Measurements from ENCODE around the gene UCKL1. TPM values are rescaled to one million over a fixed set of nuclear protein-coding genes. Genes with fewer than 3 reads are reported as not detected.
A peak's percentile ranks its signal among the peaks of the same experiment; 100 is the strongest.
"Not testable (repeated sequence)": the region's sequence is repeated elsewhere in the genome, so short reads cannot be mapped to it uniquely, and the experiment has no call there.

The UCKL1 gene
- total RNA-seq, 1 experiment from 2014 or later, result 31.0 TPM

DNA sequence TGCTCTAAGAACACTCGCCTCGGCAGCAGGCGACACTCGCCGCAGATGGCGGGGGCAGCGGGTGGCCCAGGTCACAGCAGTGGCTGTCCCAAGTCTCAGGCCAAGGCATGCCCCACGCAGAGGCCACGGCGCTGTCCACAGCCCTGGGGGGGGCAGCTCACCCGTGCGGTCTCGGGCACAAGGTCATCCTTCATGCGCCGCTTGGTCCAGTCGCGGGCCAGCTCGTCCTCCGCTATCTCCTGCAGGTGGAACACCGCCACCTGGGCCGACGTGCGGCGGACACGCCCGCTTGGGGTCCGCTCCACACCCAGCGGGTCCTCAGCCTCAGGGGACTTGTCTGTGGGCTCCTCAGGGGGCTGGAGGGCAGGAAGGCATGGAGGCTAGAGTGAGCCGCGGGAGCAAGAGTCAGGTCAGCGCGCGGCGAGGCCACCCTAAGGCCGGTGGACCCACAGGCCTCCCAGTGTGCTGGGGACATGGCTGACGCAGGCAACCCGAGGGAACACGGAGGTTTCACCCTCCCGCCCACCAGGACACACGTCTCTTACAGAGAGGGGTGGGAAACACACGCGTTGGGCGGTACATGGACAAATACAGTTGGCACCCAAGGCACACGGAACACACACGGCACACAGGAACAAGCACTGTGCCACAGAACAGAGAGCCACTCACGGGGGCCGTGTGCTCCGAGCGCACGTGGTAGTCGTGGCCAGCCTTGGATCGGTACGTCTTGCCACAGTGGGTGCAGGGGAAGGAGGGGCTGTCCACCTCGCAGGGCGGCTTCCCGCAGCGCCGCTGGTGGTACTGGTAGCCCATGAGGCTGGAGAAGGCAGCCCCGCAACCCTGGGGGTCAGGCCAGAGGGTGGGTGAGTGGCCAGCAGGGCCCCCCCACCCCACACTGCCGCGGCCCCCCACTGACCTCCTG lies 6.5 kb upstream of the UCKL1 start:
- in situ Hi-C loops (cut with HindIII; ENCODE audit: low pct_unique_long_range_greater_than_20kb, low sequenced_read_pairs), result no loop called here
- no peak for DNase-seq (ENCODE audit: low read depth)

GRCh38 chr20:63961664-63962425 lies 5.6 kb upstream of the UCKL1 start:
- in situ Hi-C loops (cut with HindIII; ENCODE audit: low pct_unique_long_range_greater_than_20kb, low sequenced_read_pairs), result no loop called here
- DNase-seq (ENCODE audit: low read depth), result no peak

DNA sequence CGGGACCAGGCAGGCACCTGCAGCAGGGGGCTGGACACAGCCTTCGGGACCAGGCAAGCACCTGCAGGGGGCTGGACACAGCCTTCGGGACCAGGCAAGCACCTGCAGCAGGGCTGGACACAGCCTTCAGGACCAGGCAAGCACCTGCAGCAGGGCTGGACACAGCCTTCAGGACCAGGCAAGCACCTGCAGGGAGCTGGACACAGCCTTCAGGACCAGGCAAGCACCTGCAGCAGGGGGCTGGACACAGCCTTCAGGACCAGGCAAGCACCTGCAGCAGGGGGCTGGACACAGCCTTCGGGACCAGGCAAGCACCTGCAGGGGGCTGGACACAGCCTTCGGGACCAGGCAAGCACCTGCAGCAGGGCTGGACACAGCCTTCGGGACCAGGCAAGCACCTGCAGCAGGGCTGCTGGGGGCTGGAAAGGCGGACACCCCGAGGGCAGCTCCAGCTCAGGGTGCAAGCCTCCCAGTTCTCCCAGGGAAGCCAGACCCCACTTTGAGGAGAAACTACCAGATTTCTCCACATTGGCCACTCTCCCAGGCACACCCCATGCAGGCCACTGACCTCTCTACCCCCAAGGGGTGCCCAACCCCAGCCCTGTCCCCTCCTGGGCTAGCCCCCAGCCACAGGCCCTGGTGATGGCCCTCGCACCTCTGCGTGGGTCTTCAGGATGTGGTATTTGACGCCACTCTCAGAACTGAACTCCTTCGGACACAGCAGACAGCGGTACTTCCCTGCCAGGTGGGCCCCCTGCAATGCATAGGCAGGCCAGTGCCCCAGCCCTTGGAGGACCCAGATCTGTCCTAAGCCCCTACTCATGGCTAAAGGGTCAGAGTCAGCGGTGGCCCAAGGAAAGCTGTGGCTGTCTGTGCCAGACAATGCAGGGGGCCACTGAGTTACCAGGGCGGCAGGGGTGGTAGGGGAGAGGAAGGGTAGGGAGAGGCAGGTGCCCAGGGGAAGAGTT lies 4.7 kb upstream of the UCKL1 start:
- in situ Hi-C loops (cut with HindIII; ENCODE audit: low pct_unique_long_range_greater_than_20kb, low sequenced_read_pairs), result not testable (repeated sequence)

GRCh38 chr20:63959699-63960075 lies 3.5 kb upstream of the UCKL1 start:
- DNase-seq (ENCODE audit: low read depth), result no peak
- in situ Hi-C loops (cut with HindIII; ENCODE audit: low pct_unique_long_range_greater_than_20kb, low sequenced_read_pairs), result no loop called here

More for the DNA sequence above, 4.7 kb upstream of the UCKL1 start:
- DNase-seq (ENCODE audit: low read depth), result not testable (repeated sequence)

GRCh38 chr20:63958964-63959698 lies 2.9 kb upstream of the UCKL1 start:
- in situ Hi-C loops (cut with HindIII; ENCODE audit: low pct_unique_long_range_greater_than_20kb, low sequenced_read_pairs), result no loop called here
- no peak for DNase-seq (ENCODE audit: low read depth)

DNA sequence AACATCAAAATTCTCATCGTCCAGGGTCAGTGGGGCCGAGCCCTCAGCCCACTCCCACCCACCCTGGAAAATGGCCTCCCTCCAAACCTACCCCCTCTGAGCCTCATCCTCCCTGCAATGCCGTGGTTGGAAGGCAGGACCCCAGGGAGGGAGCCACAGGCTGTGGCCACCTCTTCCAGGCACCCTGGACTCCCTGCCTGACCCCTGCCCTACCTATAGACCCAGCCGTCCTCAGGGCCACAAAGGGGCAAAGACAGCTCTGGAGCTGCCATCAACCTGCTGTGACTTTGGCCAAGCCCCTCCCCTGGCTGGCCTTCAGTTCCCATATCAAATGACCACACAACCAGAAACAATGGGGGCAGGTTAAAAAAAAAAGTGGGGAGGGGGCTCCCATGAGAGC lies 2.3 kb upstream of the UCKL1 start:
- in situ Hi-C loops (cut with HindIII; ENCODE audit: low pct_unique_long_range_greater_than_20kb, low sequenced_read_pairs), result no loop called here
- DNase-seq (ENCODE audit: low read depth), result no peak

GRCh38 chr20:63957690-63958441 lies 1.6 kb upstream of the UCKL1 start:
- DNase-seq (ENCODE audit: low read depth), result no peak
- in situ Hi-C loops (cut with HindIII; ENCODE audit: low pct_unique_long_range_greater_than_20kb, low sequenced_read_pairs), result no loop called here

DNA sequence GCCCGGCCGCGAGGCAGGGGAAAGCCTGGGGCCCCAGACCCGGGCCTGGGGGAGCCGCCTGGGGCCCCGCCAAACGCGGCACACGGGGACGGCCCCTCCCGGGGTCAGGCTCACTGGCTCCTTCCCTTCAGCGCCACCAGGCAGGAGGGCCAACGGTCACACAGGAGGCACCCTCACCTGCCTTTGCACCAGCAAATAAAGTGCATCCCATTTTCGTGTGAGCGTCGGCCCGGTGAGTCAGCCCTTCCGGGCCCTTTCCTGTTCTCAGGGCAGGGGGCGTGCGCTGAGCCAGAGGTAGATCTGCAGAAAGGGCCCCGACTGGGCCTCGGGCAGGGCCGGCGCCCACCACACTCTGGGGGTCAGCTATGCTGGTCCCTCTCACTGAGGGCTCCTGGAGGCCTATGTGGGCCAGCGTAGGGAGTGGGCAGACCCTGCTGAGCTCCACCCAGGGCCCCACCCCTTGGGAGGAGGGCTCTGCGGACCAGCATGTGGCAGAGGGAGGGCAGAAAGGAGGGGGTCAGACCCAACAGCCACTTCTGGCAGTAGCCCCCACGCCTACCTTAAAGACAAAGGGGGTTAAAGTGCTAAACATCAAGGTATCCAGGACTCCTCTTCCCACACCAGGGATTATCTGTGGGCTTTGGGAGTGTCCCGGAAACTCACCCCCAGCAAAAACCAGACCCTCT lies 931 bp upstream of the UCKL1 start:
- in situ Hi-C loops (cut with HindIII; ENCODE audit: low pct_unique_long_range_greater_than_20kb, low sequenced_read_pairs), result no loop called here
- DNase-seq (ENCODE audit: low read depth), result peak; percentile 82

GRCh38 chr20:63956664-63957003 lies 418 bp upstream of the UCKL1 start:
- in situ Hi-C loops (cut with HindIII; ENCODE audit: low pct_unique_long_range_greater_than_20kb, low sequenced_read_pairs), result no loop called here
- no peak for DNase-seq (ENCODE audit: low read depth)

DNA sequence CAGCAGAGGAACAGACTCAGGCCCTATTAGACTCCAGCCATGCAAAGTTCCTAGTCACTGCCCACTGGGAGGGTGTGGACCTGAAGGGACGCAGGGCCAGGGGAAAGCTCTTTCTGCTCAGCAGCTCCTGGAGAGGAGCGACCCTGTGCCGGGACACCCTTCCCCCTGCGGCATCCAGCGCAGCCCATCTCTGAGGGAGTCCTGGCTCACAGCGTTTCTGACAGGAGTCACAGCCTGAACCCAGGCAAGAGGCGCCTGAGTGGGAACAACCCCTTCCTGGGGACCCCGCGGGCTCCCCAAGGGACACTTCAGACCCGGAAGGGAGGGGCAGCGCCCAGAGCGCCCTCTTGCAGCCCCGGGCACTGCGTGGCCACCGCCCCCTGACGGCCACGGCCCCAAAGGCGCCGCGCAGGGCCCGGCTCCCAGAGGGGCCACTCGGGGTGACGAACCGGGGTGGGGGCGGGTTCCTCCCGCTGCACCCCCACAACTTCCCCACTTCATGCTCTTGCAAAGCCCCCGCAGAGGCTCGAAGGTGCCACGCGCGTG lies 862 bp downstream of the UCKL1 start:
- peak; percentile 49 for DNase-seq (ENCODE audit: low read depth)
- in situ Hi-C loops (cut with HindIII; ENCODE audit: low pct_unique_long_range_greater_than_20kb, low sequenced_read_pairs), result no loop called here

GRCh38 chr20:63953764-63954429 lies 2.3 kb downstream of the UCKL1 start:
- no peak for DNase-seq (ENCODE audit: low read depth)
- in situ Hi-C loops (cut with HindIII; ENCODE audit: low pct_unique_long_range_greater_than_20kb, low sequenced_read_pairs), result no loop called here

DNA sequence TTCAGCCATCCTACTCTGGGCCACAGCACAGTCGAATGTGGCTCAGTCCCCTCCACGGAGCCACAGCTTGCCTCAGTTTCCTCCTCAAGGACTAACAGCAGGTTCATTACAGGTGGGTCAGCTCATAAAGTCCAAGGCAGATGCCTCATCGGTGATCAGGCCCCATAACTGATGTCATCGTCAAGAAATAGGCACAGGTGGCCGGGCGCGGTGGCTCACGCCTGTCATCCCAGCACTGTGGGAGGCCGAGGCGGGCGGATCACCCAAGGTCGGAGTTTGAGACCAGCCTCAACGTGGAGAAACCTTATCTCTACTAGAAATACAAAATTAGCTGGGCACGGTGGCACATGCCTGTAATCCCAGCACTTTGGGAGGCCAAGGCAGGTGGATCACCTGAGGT lies 3.4 kb downstream of the UCKL1 start:
- no peak for DNase-seq (ENCODE audit: low read depth)
- in situ Hi-C loops (cut with HindIII; ENCODE audit: low pct_unique_long_range_greater_than_20kb, low sequenced_read_pairs), result no loop called here

- no peak for DNase-seq (ENCODE audit: low read depth)
- in situ Hi-C loops (cut with HindIII; ENCODE audit: low pct_unique_long_range_greater_than_20kb, low sequenced_read_pairs), result no loop called here
These were observed 4.0 kb downstream of the UCKL1 start for GRCh38 chr20:63952210-63952535.

DNA sequence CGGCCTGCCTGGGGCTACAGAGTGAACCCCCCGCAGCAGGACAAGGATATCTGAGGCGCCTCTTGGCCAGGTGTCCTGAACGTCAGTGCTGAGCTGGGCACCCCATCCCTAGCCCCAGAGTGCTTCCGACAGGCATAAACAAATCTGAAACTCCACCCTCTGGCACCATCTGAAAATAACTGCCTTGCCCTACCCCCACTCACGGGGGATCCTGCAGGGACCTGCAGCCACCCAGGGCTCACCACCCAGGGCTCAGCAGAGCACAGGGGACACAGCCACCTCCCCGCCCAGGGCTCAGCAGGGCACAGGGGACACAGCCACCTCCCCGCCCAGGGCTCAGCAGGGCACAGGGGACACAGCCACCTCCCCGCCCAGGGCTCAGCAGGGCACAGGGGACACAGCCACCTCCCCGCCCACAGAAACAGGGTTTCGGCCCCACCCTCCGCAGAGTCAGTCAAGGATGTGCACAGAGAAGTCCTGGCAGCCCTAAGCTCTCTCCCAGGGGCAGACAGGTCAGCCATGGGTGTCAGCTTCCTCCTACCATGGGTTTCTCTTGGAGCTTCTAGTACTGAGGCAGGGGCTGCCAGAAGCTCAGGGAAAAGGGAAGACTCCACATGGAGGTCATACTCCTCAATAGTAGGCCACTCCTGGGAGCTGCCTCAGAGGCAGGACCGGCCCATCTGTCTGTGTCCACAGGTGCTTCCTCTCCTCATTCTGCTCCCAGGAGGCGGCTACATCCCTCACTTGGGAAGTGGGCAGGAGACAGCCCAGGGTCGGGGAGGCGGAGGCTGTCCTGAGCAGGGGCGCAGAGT lies 4.6 kb downstream of the UCKL1 start:
- in situ Hi-C loops (cut with HindIII; ENCODE audit: low pct_unique_long_range_greater_than_20kb, low sequenced_read_pairs), result no loop called here
- DNase-seq (ENCODE audit: low read depth), result no peak

DNA sequence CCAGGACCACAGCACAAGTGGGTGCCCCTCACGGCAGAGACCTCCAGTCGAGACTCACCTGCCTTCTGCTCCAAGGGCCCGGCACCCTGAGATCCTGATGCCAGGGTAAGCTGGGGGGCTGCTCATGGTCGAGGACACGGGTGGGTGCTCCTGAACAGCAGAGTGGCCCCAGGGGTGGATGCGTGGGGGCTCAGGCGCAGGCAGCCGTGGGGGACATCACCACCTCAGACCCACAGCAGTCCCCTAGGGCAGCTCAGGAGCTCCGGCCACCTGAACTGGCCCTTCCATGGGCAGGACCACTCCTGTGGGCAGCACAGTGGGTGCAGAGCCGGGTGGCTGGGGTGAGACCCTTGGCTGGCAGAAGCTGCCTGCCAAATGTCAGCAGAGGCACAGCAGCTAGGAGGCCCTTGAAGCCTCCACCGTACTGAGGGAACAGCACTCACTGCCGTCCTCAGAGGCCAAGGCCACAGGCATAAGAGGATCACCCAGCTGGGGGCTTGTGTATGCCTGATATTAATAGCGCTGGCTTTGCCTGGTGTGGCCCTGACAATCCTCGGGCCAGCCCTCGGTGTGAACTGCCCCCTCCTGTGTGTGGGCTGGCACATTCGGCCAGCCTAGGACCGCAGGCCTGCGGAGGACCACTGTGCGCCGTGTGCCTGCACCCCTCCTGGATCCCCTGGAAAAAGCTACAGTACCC lies 5.4 kb downstream of the UCKL1 start:
- in situ Hi-C loops (cut with HindIII; ENCODE audit: low pct_unique_long_range_greater_than_20kb, low sequenced_read_pairs), result no loop called here
- no peak for DNase-seq (ENCODE audit: low read depth)

Measured in Caki2 (cell line).